GM12878 (cell line): ENCODE data around the gene FAM151A.

Experiments
- ATF2 ChIP-seq: IDR thresholded peaks from 2 replicates; pipeline ENCODE4 v1.6.1; 2012; ENCODE audit warnings: low read length, inconsistent platforms
- CHD1 ChIP-seq: IDR thresholded peaks from 2 replicates; pipeline ENCODE4 v1.6.1; 2012; ENCODE audit warnings: low read depth, low read length, improper control_type of control experiment

- no peak for TF ChIP-seq ATF2
- no peak for TF ChIP-seq CHD1
Measured at GRCh38 chr1:54580856-54581550, 42.3 kb downstream of the FAM151A start.
